Left renal pelvis (tissue), 4 donors: ENCODE data around the gene POLR2M. TPM values are rescaled to one million over a fixed set of nuclear protein-coding genes. Genes with fewer than 3 reads are reported as not detected.

Source experiments
- DNase-seq, 4 donors: peaks; one replicate each; pipeline ENCODE4 v3.0.0-alpha.2; 2013; ENCODE audit warnings: low read depth in 4 of 4, low spot score in 3 of 4
- polyA plus RNA-seq, 4 donors: library from polyadenylated mRNA; unstranded; fragments of 120-200 nt; gene quantifications; one replicate each; pipeline ENCODE4 v1.2.1, GENCODE V29; 2013; ENCODE audit not compliant: insufficient read length in 4 of 4

Gene POLR2M
- polyA plus RNA-seq, 4 donors, result 81.6 to 104 (median 88.6) TPM

DNA sequence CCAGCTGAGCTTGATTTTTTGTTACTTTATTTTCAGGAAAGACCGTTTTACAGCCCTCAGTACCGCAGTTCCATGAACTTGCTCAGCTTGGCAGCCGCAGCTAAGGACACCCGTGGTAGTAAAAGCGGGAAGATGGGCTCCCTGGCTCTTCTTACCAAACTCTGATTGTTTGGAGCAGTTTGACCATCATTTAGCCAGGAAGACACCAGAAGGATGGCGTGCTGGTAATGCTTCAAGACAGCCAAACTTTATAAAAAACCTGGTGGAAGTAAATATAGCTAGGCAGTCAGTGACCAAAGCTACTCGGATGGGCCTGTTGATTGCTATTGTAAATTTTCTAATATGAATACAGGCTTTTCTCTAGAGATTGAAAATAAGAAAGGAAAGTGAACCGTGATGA, 28.9 kb downstream of the POLR2M start:
- no peak for DNase-seq

DNA sequence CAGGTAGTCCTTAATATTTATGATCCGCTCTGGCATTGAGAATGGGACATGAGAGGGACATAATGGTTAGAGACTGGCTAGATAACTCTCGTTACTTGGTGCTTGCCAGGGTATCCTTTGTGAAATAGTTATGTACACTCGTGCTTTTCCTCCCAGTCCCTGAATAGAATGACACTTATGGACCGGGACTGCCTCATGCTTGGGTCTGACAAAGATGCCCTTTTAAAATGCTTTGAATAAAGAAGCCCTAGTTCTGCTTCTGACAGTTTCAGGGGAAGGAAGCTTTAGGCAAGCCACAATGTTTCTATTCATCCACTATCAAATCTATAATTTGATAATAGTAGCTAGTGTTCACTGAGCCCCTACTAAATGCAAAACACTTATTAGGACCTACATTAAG, 29.4 kb downstream of the POLR2M start:
- DNase-seq, result no peak

DNA sequence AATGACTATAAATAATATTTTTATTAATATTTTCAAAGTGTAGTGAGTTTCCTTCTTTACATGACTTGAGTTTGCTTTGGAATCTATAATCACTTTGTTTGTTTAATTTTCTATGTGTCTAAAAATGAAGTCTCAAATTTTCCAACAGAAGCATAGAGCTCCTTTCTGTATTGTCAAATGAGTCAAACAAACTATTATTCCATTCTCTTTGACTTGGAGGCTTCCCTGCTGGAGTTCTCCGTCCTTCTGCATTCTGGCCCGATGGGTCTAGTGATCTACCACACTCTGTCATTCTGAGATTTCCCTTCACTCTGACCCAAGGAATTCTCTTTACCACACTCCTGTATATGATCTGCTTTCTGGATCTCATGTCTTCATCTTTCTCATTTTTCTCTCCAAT, 30.1 kb downstream of the POLR2M start:
- DNase-seq, result no peak

DNA sequence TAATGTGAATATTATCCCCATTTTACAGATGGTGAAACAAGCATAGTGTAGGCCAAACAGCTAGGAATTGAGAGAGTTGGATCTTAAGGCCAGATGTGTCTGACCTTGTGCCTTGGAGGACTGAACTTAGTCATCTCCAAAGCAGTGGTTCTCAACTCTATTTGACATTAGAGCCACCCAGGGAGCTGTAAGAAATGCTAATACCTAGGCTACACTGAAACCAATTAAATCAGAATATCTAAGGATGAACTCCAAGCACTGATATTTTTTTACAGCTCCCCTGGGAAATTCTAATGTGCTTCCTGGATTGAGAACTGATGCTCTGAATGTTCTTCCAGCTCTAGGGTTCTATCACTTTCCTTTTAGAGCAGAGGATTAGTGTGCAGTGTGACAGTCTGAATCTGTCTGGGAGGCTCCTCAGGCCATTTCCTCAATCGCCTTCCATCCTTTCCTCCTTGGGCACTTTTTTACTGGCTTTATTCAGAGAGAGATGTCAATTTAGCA, 32.3 kb downstream of the POLR2M start:
- DNase-seq, result no peak

DNA sequence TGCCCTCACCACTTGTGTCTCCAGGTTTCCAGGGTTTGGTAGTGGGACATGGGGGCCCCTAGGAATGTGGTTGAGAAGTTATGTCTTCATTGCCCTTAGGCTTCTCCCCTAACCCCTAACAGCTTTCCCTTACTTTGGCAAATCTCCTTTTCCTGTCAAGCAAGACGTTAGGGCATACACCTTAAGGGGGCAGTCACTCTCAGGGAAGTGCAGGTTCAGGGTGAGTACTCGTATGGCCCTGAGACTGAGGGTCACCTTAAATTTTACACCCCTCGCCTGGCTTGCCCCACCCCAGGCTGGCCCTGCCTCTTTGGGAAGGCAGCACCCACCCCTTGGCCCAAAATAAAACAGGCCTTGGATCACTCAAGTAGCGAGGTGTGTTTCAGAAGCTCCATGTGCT, 33.5 kb downstream of the POLR2M start:
- DNase-seq, result no peak

DNA sequence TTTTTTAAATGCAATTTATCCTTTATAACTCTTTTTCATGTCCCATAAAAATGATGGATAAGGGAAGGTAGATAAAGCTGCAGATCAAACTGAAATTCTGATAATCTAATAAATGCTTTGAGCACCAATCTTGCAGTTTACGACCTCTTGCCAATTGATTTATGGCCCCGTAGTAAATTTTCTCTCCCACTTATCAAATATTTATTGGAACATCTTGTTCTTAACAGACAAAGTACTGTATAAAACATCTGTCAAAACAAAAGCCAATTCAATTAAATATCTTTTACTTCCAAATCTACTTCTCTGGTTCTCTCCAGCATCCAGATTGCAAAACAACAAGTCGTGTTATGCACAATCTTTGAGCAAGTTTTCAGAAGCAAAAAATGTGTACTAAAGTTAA, 34.6 kb downstream of the POLR2M start:
- no peak for DNase-seq

DNA sequence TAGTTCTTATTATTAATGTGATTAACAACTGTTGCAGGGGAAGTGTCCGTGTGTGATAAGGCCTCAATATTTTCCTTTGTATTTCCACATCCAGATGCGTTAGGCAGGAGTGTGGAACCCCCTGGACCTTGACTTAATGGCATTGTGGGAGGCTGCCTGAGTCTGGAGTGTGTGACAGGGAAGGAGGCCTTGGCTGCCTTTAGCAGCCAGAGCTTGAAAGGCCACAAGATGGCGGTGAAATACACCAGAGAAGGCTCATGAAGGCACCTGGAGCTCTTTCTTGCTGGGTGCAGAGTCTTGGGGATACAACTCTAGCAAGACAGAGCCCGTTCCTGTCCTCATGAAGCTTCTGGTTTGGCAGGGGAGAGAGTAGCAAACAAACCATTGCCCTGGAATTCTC, 36.9 kb downstream of the POLR2M start:
- DNase-seq, result no peak

DNA sequence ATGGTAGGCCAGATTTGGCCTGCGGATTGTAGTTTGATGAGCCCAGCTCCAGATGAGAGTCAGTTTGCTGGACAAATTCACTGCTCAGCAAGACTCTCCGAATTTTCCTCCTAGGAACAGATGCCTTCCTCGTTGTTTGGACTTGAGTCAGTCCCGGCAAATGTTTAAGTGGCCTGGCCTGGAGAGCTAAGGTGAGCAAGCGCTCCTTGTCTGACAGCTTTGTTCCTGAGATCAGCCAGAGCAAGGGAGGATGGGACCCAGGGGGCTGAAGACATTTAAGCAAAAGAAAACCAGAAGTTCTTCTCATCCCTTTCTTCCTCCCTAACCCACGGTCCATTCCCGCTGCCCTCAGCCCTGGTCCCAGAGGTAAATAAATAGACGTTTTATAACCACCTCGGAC, 40.3 kb downstream of the POLR2M start:
- DNase-seq, result no peak

DNA sequence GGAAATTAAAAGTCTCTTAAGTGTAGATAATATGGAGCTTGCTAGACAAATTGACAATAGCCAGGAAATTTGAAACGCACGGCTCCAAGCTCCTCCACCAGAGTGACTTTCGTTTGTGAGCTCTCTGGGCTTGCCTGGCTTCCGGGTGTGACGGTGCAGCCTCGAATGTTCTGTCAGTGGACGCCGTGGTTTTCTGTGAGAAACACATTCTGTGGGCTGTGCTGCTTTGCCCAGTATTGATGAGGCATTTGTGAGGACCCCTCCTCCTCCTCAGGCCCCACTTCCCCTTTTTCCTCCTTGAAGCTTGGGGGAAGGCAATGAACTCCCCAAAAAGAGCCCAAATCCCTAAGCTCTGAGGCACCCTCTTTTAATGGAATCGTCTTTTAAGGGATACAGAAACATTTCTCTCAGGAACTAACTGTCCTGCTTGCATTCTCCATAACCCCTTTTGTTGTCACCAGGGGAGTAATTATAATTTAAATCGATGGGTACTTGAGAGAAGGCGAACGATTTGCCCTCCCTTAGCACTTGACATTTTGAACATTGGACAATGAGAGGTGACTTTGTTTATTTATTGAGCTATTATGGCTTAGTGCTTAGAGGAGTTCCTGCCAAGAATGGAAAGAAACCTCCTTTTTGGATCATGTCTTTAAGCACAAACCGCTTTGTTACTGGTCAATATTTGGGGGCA, 40.8 kb downstream of the POLR2M start:
- no peak for DNase-seq

DNA sequence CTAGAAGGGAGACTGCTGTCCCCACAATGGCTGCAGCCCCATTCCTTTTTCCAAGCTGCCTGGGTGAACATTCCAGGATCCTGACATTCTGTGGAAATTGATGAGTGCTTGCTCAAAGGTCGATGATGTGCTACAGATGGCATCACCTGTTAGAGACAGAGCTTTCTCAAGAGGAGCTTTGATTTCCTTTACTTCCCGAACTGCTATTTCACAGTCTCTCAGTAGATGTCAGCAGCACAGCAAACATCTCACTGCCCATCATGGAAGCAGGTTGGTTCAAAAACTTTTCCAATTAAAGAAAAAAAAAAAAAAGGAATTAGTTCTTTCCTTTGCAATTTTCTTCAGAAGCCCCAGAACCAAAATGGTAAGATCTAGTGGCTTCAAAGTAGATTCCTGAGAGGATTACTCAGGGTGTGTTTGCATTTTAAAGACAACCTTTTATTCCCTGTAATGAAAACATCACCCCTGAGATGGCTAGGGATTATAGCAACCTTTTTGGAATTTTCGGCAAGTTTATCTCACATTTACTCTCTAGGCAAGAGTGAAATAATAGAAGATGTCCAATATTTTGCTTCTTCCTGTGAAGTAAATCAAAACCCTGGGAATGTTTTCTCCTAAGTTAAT, 44.8 kb downstream of the POLR2M start:
- DNase-seq, result no peak

DNA sequence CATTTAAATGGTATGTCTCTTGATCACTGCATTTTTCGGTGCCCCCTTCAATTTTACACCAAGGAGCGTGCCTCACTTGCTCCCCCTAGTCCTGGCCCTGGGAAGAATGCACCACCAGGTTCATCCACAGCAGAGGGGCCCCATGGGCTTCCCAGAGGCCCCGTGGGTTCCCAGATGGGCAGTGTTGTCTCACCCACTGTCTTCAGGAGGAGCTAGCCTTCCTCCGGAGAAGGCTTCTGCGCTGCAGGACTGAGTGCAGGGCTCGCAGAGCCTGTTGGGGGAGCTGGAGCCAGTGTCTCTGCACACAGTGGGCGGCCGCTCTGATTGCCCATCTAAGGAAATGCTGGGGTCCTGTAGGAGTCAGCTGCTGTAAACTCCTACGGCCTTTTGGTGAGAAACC, 45.9 kb downstream of the POLR2M start:
- no peak for DNase-seq

DNA sequence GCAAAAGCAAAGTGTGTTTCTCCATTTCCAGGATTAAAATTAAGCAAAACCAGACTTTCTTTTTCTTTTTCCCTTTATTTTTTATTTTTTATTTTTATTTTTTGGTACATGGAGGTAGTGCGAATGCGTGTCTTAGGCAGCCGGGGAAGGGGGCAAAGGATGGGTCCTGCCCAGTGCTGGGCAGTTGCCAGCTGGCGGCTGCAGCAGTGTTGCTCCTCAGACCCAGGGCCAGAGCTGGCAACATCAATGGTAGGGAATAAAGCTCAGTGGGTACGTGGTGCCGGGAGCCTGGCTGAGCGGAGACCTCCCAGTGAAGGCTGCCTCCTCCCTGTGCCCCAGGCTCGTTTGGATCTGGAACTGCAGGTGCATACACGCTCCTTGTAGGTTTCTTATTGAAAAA, 46.3 kb downstream of the POLR2M start:
- no peak for DNase-seq

DNA sequence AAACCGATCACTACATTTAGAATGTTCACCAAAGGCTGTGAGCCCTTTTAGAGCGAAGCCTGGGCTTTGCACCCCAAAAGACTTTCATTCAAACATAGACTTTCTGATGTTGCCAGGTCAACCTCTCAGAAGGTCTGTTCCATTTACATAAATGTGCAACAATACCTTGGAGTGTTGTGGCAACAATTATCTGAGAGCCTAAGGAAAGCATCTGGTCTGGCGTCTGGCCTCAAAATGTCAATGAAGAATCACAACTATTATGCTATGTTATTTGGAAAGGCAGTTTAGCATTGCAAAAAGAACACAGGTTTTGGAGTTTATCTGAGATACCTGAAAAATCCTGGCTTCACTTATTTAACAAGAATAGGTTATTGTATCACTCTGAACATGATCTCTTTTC, 50.0 kb downstream of the POLR2M start:
- no peak for DNase-seq

DNA sequence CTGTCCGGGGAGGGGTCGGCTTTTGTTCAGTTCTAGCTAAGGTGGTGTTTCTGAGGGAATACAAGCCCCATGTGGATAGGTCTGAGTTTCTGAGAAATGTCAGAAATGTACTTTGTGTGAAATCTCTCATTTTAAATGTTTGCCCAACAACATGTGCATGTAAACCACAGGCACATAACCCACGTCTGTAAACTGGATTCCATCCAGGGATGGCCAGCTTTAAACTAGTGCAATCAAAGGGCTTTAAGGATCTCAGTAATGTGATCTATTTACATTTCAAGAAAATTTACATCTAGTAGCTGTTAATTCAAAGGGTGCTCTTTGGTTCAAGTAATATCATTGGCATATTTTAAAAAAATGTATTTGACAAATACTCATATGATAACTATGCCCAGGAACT, 52.0 kb downstream of the POLR2M start:
- DNase-seq, result no peak

DNA sequence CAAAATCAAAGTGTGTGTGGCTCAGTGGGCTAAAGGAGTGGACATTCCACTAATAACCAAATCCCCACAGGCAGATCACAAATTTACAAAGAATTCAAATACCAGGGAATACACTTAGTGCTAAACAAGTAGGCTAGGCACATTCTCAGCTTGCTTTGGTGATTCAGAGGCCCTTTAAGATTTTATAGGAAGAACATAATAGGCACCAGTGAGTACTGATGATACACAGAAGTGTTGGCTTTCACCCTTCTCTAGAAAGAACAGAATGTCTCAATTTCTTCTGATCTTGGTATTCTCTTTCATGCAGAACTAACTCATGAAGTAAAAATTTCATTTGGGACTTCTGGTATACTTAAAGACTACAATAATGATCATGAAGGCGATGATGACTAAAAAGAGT, 55.0 kb downstream of the POLR2M start:
- no peak for DNase-seq

DNA sequence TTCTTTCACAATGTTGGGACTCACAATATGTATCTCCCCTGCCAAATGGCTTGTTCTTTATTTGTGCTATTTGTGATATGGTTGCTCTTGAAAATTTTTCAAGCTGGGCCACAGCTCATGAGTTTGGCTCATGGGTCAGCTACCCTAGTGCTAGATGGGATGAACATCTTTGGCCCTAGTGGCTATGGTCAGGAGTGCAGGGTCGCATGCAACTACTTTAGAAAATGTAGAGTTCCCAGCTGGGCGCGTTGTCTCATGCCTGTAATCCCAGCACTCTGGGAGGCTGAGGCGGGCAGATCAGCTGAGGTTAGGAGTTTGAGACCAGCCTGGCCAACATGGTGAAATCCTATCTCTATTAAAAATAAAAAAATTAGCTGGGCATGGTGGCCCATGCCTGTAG, 55.8 kb downstream of the POLR2M start:
- DNase-seq, result no peak

DNA sequence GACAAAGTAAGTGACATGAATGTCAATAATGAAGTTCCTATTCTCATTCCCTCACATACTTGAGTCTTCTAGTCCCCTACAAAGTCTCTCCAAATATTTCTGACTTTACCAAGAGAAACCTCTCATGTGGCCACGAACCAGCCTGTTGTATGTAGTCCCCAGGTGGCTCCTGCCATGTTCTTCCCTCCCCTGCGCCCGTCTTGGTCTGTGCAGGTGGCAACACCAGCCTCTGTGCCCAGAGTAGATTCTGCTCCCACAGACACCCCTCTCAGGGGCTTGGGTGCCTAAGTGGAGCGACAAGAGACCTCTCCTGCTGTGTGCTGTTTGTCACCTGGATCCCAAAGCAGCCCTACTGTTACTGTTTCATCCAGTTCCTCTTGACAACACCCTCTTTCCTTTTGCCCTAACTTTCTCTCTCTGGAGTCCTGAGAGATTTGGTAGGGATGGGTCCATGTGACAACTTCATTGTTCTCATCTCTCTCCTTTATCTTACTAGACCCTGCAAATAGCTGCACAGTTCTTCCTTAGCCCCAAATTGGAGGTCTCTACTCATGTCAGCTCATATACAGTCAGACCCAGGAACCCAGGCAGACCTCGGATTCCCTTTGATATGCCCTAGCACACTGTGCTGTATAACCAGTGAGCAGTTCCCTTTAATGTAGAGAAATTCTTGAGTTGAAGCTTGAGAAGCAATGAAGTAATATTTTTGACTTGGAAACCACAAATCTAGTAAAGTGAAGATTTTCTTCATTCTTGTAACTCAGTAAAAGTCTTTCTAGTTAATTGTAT, 56.9 kb downstream of the POLR2M start:
- no peak for DNase-seq

Other genes starting within 250 kb of the POLR2M start
- 1 to 10 TPM; 4.0 to 8.5 (median 5.7) TPM for gene MYZAP, start 114.8 kb upstream of the POLR2M start, polyA plus RNA-seq